Measurements from ENCODE around the gene RARG.

RARG gene

GRCh38 chr12:53192531-53193021 lies 39.4 kb downstream of the RARG start:
- no peak for DNase-seq (ENCODE audit: extremely low read depth, low read depth)
- no peak for TF ChIP-seq CTCF (IDR thresholded peaks at IDR 0.05; ENCODE audit: low read depth, low read length)

- DNase-seq (ENCODE audit: extremely low read depth, low read depth) = no peak
- no peak for TF ChIP-seq CTCF (IDR thresholded peaks at IDR 0.05; ENCODE audit: low read depth, low read length)
These were observed 40.0 kb downstream of the RARG start for GRCh38 chr12:53191885-53192530.

GRCh38 chr12:53191096-53191884 lies 40.7 kb downstream of the RARG start:
- TF ChIP-seq CTCF (IDR thresholded peaks at IDR 0.05; ENCODE audit: low read depth, low read length) = no peak
- no peak for DNase-seq (ENCODE audit: extremely low read depth, low read depth)

- no peak for DNase-seq (ENCODE audit: extremely low read depth, low read depth)
- peak; percentile 88 for TF ChIP-seq CTCF (IDR thresholded peaks at IDR 0.05; ENCODE audit: low read depth, low read length)
These were observed 41.8 kb downstream of the RARG start for GRCh38 chr12:53190108-53190729.

GRCh38 chr12:53187145-53187899 lies 44.7 kb downstream of the RARG start:
- no peak for DNase-seq (ENCODE audit: extremely low read depth, low read depth)

GRCh38 chr12:53186745-53187144 lies 45.3 kb downstream of the RARG start:
- no peak for TF ChIP-seq CTCF (IDR thresholded peaks at IDR 0.05; ENCODE audit: low read depth, low read length)
- no peak for DNase-seq (ENCODE audit: extremely low read depth, low read depth)

More at GRCh38 chr12:53187145-53187899, 44.7 kb downstream of the RARG start:
- TF ChIP-seq CTCF (IDR thresholded peaks at IDR 0.05; ENCODE audit: low read depth, low read length) = no peak
